SK-N-SH treated with all-trans-retinoic acid at 6 μM for 48 hours (cell line): Measurements from ENCODE around the gene FNTB.

Experiments used
- ATAC-seq: fragments of 200-7000 bp; cut with Tn5 transposase; 3 replicates; pipeline ENCODE4 v1.9.1; 2020; ENCODE audit warnings: mild to moderate bottlenecking, moderate library complexity
- ARNTL ChIP-seq: fragments of 450-650 bp; formaldehyde crosslinking; IDR thresholded peaks from 2 replicates; pipeline ENCODE4 v1.5.0; 2020; ENCODE audit warnings: low read depth, mild to moderate bottlenecking, moderate library complexity, borderline replicate concordance
- BACH2 ChIP-seq: fragments of 250-450 bp; sonication (Bioruptor Pico); IDR thresholded peaks from 2 replicates; pipeline ENCODE4 v1.9.0; 2021; ENCODE audit warnings: mild to moderate bottlenecking, borderline replicate concordance
- CSDC2 ChIP-seq: fragments of 250-450 bp; sonication (Bioruptor Pico); IDR thresholded peaks from 2 replicates; pipeline ENCODE4 v1.5.0; 2020; ENCODE audit warnings: mild to moderate bottlenecking, moderate library complexity
- ESRRG ChIP-seq: fragments of 250-450 bp; sonication (Bioruptor Pico); IDR thresholded peaks from 2 replicates; pipeline ENCODE4 v1.6.1; 2021; ENCODE audit warnings: mild to moderate bottlenecking
- GLIS3 ChIP-seq: fragments of 250-450 bp; sonication (Bioruptor Pico); IDR thresholded peaks from 2 replicates; pipeline ENCODE4 v1.5.0; 2020; ENCODE audit warnings: mild to moderate bottlenecking, moderate library complexity
- ISL1 ChIP-seq: fragments of 250-450 bp; sonication (Bioruptor Pico); IDR thresholded peaks from 2 replicates; pipeline ENCODE4 v2.1.2; 2022; ENCODE audit warnings: mild to moderate bottlenecking, moderate library complexity
- OSR1 ChIP-seq: fragments of 250-450 bp; sonication (Bioruptor Pico); IDR thresholded peaks from 2 replicates; pipeline ENCODE4 v1.8.0; 2022; ENCODE audit warnings: moderate library complexity, mild to moderate bottlenecking, inconsistent platforms
- PPARA ChIP-seq: fragments of 250-450 bp; sonication (Bioruptor Pico); IDR thresholded peaks from 2 replicates; pipeline ENCODE4 v1.5.0; 2020; ENCODE audit warnings: mild to moderate bottlenecking, borderline replicate concordance
- SNAI2 ChIP-seq: fragments of 250-450 bp; sonication (Bioruptor Pico); IDR thresholded peaks from 2 replicates; pipeline ENCODE4 v1.5.0; 2020; ENCODE audit warnings: mild to moderate bottlenecking, moderate library complexity
- TCF4 ChIP-seq: fragments of 250-450 bp; sonication (Bioruptor Pico); IDR thresholded peaks from 2 replicates; pipeline ENCODE4 v1.8.0; 2021; ENCODE audit warnings: mild to moderate bottlenecking, moderate library complexity, borderline replicate concordance
- TOX ChIP-seq: fragments of 250-450 bp; sonication (Bioruptor Pico); IDR thresholded peaks from 2 replicates; pipeline ENCODE4 v1.8.0; 2021; ENCODE audit warnings: mild to moderate bottlenecking, moderate library complexity, borderline replicate concordance
- ZFP3 ChIP-seq: fragments of 250-450 bp; sonication (Bioruptor Pico); IDR thresholded peaks from 2 replicates; pipeline ENCODE4 v1.5.0; 2020; ENCODE audit warnings: mild to moderate bottlenecking, moderate library complexity
- ZFP30 ChIP-seq: fragments of 450-650 bp; formaldehyde crosslinking; IDR thresholded peaks from 2 replicates; pipeline ENCODE4 v1.5.0; 2022; ENCODE audit warnings: mild to moderate bottlenecking, moderate library complexity
- ZNF565 ChIP-seq: fragments of 450-650 bp; formaldehyde crosslinking; conservative IDR thresholded peaks from 2 replicates; pipeline ENCODE4 v1.5.0; 2020; ENCODE audit warnings: low read depth, mild to moderate bottlenecking, moderate library complexity
- ZNF70 ChIP-seq: fragments of 450-650 bp; formaldehyde crosslinking; IDR thresholded peaks from 2 replicates; pipeline ENCODE4 v1.5.0; 2020; ENCODE audit warnings: mild to moderate bottlenecking, moderate library complexity
- ZNF8 ChIP-seq: fragments of 450-650 bp; formaldehyde crosslinking; IDR thresholded peaks from 2 replicates; pipeline ENCODE4 v1.5.0; 2020; ENCODE audit warnings: mild to moderate bottlenecking, moderate library complexity
- TF ChIP-seq, protein P1 (sequence below): fragments of 250-450 bp; sonication (Bioruptor Pico); IDR thresholded peaks from 2 replicates; pipeline ENCODE4 v1.8.0; 2020; ENCODE audit warnings: mild to moderate bottlenecking, moderate library complexity, borderline replicate concordance
- TF ChIP-seq, protein P2 (sequence below): fragments of 250-450 bp; sonication (Bioruptor Pico); IDR thresholded peaks from 2 replicates; pipeline ENCODE4 v1.5.1; 2021; ENCODE audit warnings: mild to moderate bottlenecking, moderate library complexity
- TF ChIP-seq, protein P3 (sequence below): fragments of 250-450 bp; sonication (Bioruptor Pico); IDR thresholded peaks from 2 replicates; pipeline ENCODE4 v1.8.0; 2021; ENCODE audit warnings: low read depth, mild to moderate bottlenecking, moderate library complexity, borderline replicate concordance
- TF ChIP-seq, protein P4 (sequence below): fragments of 250-450 bp; sonication (Bioruptor Pico); IDR thresholded peaks from 2 replicates; pipeline ENCODE4 v1.5.0; 2020; ENCODE audit warnings: mild to moderate bottlenecking, moderate library complexity

The FNTB gene

DNA sequence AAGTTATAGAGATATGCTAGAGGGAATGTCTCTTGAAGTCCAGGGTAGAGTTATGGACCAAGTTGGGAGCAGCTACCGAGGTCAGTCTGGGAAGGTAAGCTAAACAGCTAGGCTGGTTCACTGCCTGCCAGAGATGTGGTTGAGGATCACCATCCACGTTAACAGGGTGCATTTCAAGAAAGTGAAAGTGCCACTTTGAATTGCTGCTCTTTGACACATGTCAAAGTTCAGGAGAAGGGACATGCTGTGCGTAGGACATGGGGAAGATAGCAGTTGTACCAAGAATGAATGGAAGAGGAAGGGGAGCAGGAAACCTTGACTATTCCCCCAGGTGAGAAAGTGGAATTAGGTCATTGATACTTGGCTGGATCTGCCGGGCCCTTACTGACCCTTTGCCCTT lies 66.1 kb downstream of the FNTB start:
- TF ChIP-seq OSR1 (CRISPR knock-in tag) (no peak), ZFP30 (CRISPR knock-in tag) (no peak), ZNF8 (no peak), ARNTL (CRISPR knock-in tag) (no peak), ZNF565 (CRISPR knock-in tag) (no peak), ZFP3 (no peak), ESRRG (CRISPR knock-in tag) (no peak), ISL1 (no peak), TCF4 (CRISPR knock-in tag) (no peak), GLIS3 (CRISPR knock-in tag) (no peak), BACH2 (CRISPR knock-in tag) (no peak), TOX (CRISPR knock-in tag) (no peak)
- TF ChIP-seq, protein P1, sequence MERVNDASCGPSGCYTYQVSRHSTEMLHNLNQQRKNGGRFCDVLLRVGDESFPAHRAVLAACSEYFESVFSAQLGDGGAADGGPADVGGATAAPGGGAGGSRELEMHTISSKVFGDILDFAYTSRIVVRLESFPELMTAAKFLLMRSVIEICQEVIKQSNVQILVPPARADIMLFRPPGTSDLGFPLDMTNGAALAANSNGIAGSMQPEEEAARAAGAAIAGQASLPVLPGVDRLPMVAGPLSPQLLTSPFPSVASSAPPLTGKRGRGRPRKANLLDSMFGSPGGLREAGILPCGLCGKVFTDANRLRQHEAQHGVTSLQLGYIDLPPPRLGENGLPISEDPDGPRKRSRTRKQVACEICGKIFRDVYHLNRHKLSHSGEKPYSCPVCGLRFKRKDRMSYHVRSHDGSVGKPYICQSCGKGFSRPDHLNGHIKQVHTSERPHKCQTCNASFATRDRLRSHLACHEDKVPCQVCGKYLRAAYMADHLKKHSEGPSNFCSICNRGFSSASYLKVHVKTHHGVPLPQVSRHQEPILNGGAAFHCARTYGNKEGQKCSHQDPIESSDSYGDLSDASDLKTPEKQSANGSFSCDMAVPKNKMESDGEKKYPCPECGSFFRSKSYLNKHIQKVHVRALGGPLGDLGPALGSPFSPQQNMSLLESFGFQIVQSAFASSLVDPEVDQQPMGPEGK: no peak
- TF ChIP-seq, all 23 proteins: peak for 0
- no peak for ATAC-seq

DNA sequence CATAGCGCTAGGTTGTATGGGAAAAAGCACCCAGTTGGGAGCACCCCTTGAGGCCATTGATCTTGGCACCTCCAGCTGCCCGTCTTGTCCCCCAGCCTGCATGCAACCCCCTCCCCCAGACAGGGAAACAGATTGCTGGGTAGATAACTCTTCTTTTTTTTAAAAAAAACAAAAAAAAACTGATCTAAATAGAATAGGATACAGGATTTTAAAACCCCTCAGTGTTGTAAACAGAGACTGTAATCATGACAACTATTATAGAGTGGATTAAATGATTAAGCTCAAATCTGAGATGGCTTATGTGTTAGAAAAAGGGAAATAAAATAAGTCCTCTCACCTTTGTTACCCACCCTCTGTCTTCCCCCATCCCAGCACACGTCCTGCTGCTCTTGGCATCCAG lies 66.8 kb downstream of the FNTB start:
- ATAC-seq: no peak
- no peak for TF ChIP-seq ARNTL (CRISPR knock-in tag)
- TF ChIP-seq, protein P2, sequence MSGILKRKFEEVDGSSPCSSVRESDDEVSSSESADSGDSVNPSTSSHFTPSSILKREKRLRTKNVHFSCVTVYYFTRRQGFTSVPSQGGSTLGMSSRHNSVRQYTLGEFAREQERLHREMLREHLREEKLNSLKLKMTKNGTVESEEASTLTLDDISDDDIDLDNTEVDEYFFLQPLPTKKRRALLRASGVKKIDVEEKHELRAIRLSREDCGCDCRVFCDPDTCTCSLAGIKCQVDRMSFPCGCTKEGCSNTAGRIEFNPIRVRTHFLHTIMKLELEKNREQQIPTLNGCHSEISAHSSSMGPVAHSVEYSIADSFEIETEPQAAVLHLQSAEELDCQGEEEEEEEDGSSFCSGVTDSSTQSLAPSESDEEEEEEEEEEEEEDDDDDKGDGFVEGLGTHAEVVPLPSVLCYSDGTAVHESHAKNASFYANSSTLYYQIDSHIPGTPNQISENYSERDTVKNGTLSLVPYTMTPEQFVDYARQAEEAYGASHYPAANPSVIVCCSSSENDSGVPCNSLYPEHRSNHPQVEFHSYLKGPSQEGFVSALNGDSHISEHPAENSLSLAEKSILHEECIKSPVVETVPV (CRISPR knock-in tag): no peak
- no peak for TF ChIP-seq ZNF70
- TF ChIP-seq PPARA (CRISPR knock-in tag): no peak
- TF ChIP-seq ZFP30 (CRISPR knock-in tag): no peak
- TF ChIP-seq TCF4 (CRISPR knock-in tag): no peak
- no peak for TF ChIP-seq ZNF8
- TF ChIP-seq GLIS3 (CRISPR knock-in tag): no peak
- TF ChIP-seq, protein P3, sequence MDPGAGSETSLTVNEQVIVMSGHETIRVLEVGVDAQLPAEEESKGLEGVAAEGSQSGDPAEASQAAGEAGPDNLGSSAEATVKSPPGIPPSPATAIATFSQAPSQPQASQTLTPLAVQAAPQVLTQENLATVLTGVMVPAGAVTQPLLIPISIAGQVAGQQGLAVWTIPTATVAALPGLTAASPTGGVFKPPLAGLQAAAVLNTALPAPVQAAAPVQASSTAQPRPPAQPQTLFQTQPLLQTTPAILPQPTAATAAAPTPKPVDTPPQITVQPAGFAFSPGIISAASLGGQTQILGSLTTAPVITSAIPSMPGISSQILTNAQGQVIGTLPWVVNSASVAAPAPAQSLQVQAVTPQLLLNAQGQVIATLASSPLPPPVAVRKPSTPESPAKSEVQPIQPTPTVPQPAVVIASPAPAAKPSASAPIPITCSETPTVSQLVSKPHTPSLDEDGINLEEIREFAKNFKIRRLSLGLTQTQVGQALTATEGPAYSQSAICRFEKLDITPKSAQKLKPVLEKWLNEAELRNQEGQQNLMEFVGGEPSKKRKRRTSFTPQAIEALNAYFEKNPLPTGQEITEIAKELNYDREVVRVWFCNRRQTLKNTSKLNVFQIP (CRISPR knock-in tag): no peak
- no peak for TF ChIP-seq ISL1
- TF ChIP-seq CSDC2 (CRISPR knock-in tag): no peak
- TF ChIP-seq, protein P1: no peak
- no peak for TF ChIP-seq SNAI2 (CRISPR knock-in tag)
- no peak for TF ChIP-seq OSR1 (CRISPR knock-in tag)
- no peak for TF ChIP-seq ESRRG (CRISPR knock-in tag)
- TF ChIP-seq BACH2 (CRISPR knock-in tag): no peak
- TF ChIP-seq, protein P4, sequence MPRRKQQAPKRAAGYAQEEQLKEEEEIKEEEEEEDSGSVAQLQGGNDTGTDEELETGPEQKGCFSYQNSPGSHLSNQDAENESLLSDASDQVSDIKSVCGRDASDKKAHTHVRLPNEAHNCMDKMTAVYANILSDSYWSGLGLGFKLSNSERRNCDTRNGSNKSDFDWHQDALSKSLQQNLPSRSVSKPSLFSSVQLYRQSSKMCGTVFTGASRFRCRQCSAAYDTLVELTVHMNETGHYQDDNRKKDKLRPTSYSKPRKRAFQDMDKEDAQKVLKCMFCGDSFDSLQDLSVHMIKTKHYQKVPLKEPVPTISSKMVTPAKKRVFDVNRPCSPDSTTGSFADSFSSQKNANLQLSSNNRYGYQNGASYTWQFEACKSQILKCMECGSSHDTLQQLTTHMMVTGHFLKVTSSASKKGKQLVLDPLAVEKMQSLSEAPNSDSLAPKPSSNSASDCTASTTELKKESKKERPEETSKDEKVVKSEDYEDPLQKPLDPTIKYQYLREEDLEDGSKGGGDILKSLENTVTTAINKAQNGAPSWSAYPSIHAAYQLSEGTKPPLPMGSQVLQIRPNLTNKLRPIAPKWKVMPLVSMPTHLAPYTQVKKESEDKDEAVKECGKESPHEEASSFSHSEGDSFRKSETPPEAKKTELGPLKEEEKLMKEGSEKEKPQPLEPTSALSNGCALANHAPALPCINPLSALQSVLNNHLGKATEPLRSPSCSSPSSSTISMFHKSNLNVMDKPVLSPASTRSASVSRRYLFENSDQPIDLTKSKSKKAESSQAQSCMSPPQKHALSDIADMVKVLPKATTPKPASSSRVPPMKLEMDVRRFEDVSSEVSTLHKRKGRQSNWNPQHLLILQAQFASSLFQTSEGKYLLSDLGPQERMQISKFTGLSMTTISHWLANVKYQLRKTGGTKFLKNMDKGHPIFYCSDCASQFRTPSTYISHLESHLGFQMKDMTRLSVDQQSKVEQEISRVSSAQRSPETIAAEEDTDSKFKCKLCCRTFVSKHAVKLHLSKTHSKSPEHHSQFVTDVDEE (CRISPR knock-in tag): no peak
- no peak for TF ChIP-seq TOX (CRISPR knock-in tag)
- no peak for TF ChIP-seq ZFP3
- TF ChIP-seq ZNF565 (CRISPR knock-in tag): no peak
